CD8-positive, alpha-beta memory T cell (primary cell): ENCODE results near the gene HSPA5. TPM values are rescaled to one million over a fixed set of nuclear protein-coding genes. Genes with fewer than 3 reads are reported as not detected.
"Not testable (repeated sequence)": the region's sequence is repeated elsewhere in the genome, so short reads cannot be mapped to it uniquely, and the experiment has no call there.

Experiments
- CTCF ChIA-PET: fragments of 350-600 bp; sonication (Branson Sonifier 250); formaldehyde crosslinking; loops from one replicate; lab custom pipeline; 2021; ENCODE audit warnings: antibody characterized with exemption; lab: Charles Lee
- POLR2A ChIA-PET: fragments of 350-600 bp; sonication (Branson Sonifier 250); formaldehyde crosslinking; loops from one replicate; lab custom pipeline; 2021; ENCODE audit warnings: antibody characterized with exemption; lab: Charles Lee
- DNase-seq, 5 donors: peaks; one replicate each; pipeline versions ENCODE4 v3.0.0 to v3.0.0-alpha.2; 2020 to 2022; ENCODE audit warnings: mixed read lengths in 1 of 5
- H3K27ac ChIP-seq: one replicate; pipeline ENCODE4 v1.7.0; 2013; ENCODE audit warnings: low read depth, mild to moderate bottlenecking, low read length, moderate library complexity
- H3K27me3 ChIP-seq: 2 replicates; pipeline ENCODE4 v1.7.0; 2013; ENCODE audit warnings: low read length, mild to moderate bottlenecking; ENCODE audit not compliant: insufficient read depth, poor library complexity, severe bottlenecking
- H3K36me3 ChIP-seq: 2 replicates; pipeline ENCODE4 v1.7.0; 2013; ENCODE audit warnings: mild to moderate bottlenecking, low read length, moderate library complexity; ENCODE audit not compliant: insufficient read depth
- H3K4me1 ChIP-seq: 2 replicates; pipeline ENCODE4 v1.7.0; 2013; ENCODE audit warnings: mild to moderate bottlenecking, low read length, moderate library complexity; ENCODE audit not compliant: insufficient read depth
- H3K4me3 ChIP-seq: 2 replicates; pipeline ENCODE4 v1.7.0; 2013; ENCODE audit warnings: mild to moderate bottlenecking, low read length
- H3K9me3 ChIP-seq: 2 replicates; pipeline ENCODE4 v1.7.0; 2013; ENCODE audit warnings: mild to moderate bottlenecking, low read length
- H3K27ac Mint-ChIP-seq, 8 donors: one replicate each; pipeline ENCODE4 v1.8.0; 2020 to 2021; ENCODE audit warnings: mixed read lengths in 8 of 8, mild to moderate bottlenecking in 6 of 8, inconsistent platforms in 3 of 8, moderate library complexity in 3 of 8
- H3K27me3 Mint-ChIP-seq, 2 donors: one replicate each; pipeline ENCODE4 v1.8.0; 2020 to 2021; ENCODE audit warnings: mixed read lengths in 2 of 2, mild to moderate bottlenecking in 1 of 2, moderate library complexity in 1 of 2
- H3K36me3 Mint-ChIP-seq, 3 donors: one replicate each; pipeline ENCODE4 v1.8.0; 2020 to 2021; ENCODE audit warnings: mixed read lengths in 3 of 3, inconsistent platforms in 1 of 3, mild to moderate bottlenecking in 1 of 3
- H3K4me1 Mint-ChIP-seq, 3 donors: one replicate each; pipeline ENCODE4 v1.8.0; 2020 to 2021; ENCODE audit warnings: mixed read lengths in 3 of 3, inconsistent platforms in 1 of 3, mild to moderate bottlenecking in 1 of 3
- H3K4me3 Mint-ChIP-seq, 7 donors: one replicate each; pipeline ENCODE4 v1.8.0; 2020 to 2021; ENCODE audit warnings: mixed read lengths in 7 of 7, mild to moderate bottlenecking in 6 of 7, moderate library complexity in 4 of 7, inconsistent platforms in 2 of 7
- H3K9me3 Mint-ChIP-seq, 5 donors: one replicate each; pipeline ENCODE4 v1.8.0; 2020 to 2022; ENCODE audit warnings: mixed read lengths in 5 of 5, mild to moderate bottlenecking in 3 of 5, moderate library complexity in 2 of 5, inconsistent platforms in 1 of 5
- polyA plus RNA-seq: library from polyadenylated mRNA; unstranded; fragments of 300-500 nt; fragmentation: Illumina TruSeq; gene quantifications from one replicate; pipeline ENCODE4 v1.2.3, GENCODE V29; 2021
- total RNA-seq, 2 experiments: library from RNA; stranded (reverse); gene quantifications; one replicate each; pipeline ENCODE4 v1.2.3, GENCODE V29; 2021

HSPA5 gene
- total RNA-seq (100 to 1,000 TPM; 229 to 237 TPM), polyA plus RNA-seq (251 TPM)

- Histone ChIP-seq H3K9me3 (no peaks in the 10 kb centered on the region), H3K4me1 (peaks cover 51% of the 10 kb centered on the region), H3K36me3 (peaks cover 32% of the 10 kb centered on the region), H3K27ac (peak within 1 kb of the TSS; percentile 99), H3K27me3 (no peaks in the 10 kb centered on the region), H3K4me3 (peak within 1 kb of the TSS; percentile 96)
- ChIA-PET POLR2A (interaction anchor here (0.6 to 2.8 kb wide), 14 partner anchors 21 to 380 kb away, joined by 3 to 47 read pairs (median 6); partner anchors contain the start of genes ARPC5L, GAPVD1, GOLGA1 and RABEPK), CTCF (interaction anchor here (0.6 to 2.3 kb wide), 13 partner anchors 9 to 300 kb away, joined by 3 to 18 read pairs (median 3); partner anchors contain the start of gene GAPVD1)
- peak within 1 kb of the TSS; percentile 97 to 100 (median 99) for H3K27ac Mint-ChIP-seq
- peak; percentile 99 to 100 (median 99) for DNase-seq
- peaks cover 15 to 59% (median 20%) of the 10 kb centered on the region in 3 donors for H3K36me3 Mint-ChIP-seq
- H3K9me3 Mint-ChIP-seq = no peaks in the 10 kb centered on the region
- H3K4me1 Mint-ChIP-seq = peaks cover 46 to 53% (median 48%) of the 10 kb centered on the region in 3 donors
- H3K27me3 Mint-ChIP-seq = peaks cover 0 to 13% of the 10 kb centered on the region in 2 donors
- peak within 1 kb of the TSS; percentile 92 to 99 (median 95) for H3K4me3 Mint-ChIP-seq
Measured at GRCh38 chr9:125241000-125241862, at the start of gene HSPA5. Gene HSPA5 (minus strand): TSS chr9:125241343. CDS start chr9:125241126, 217 bp downstream.

- H3K27ac ChIP-seq, CTCF ChIA-PET, H3K4me3 ChIP-seq, H3K36me3 ChIP-seq, DNase-seq, POLR2A ChIA-PET, H3K4me3 Mint-ChIP-seq, H3K27me3 ChIP-seq, H3K9me3 Mint-ChIP-seq, H3K9me3 ChIP-seq, H3K27me3 Mint-ChIP-seq: not testable (repeated sequence)
- H3K27ac Mint-ChIP-seq = peak overlapping the region in 2 of 8 donors; percentile 42 to 83
- H3K36me3 Mint-ChIP-seq = peaks cover 0 to 13% (median 4%) of the 10 kb centered on the region in 3 donors
- peaks cover 17 to 25% (median 23%) of the 10 kb centered on the region in 3 donors for H3K4me1 Mint-ChIP-seq
- peaks cover 10% of the 10 kb centered on the region for H3K4me1 ChIP-seq
Measured at GRCh38 chr9:125286935-125287433, 45.8 kb upstream of the HSPA5 start.

- H3K27me3 Mint-ChIP-seq = no peaks in the 10 kb centered on the region
- H3K4me1 Mint-ChIP-seq = peaks cover 17 to 25% (median 23%) of the 10 kb centered on the region in 3 donors
- Histone ChIP-seq H3K4me1 (no peaks in the 10 kb centered on the region), H3K27me3 (no peaks in the 10 kb centered on the region), H3K4me3 (no peak overlapping the region), H3K36me3 (no peaks in the 10 kb centered on the region), H3K27ac (peak overlapping the region; percentile 33), H3K9me3 (no peaks in the 10 kb centered on the region)
- CTCF ChIA-PET = interaction anchor here (1.6 kb wide), 1 partner anchor 141 kb away, joined by 4 read pairs; the partner anchor contains the start of gene SCAI
- H3K9me3 Mint-ChIP-seq = no peaks in the 10 kb centered on the region
- no peak overlapping the region for H3K4me3 Mint-ChIP-seq
- POLR2A ChIA-PET = interaction anchor here (0.5 kb wide), 1 partner anchor 89 kb away, joined by 12 read pairs; no protein-coding TSS in a partner anchor
- peaks cover 0 to 13% (median 4%) of the 10 kb centered on the region in 3 donors for H3K36me3 Mint-ChIP-seq
- H3K27ac Mint-ChIP-seq = no peak overlapping the region
- no peak for DNase-seq
Measured at GRCh38 chr9:125284855-125285254, 43.7 kb upstream of the HSPA5 start.

GRCh38 chr9:125280945-125281344 lies 39.8 kb upstream of the HSPA5 start:
- Mint-ChIP-seq H3K27me3 (no peaks in the 10 kb centered on the region), H3K27ac (no peak overlapping the region), H3K4me3 (no peak overlapping the region), H3K9me3 (no peaks in the 10 kb centered on the region), H3K4me1 (peaks cover 18 to 29% (median 26%) of the 10 kb centered on the region in 3 donors), H3K36me3 (peaks cover 0 to 17% (median 5%) of the 10 kb centered on the region in 3 donors)
- Histone ChIP-seq H3K4me1 (no peaks in the 10 kb centered on the region), H3K9me3 (no peaks in the 10 kb centered on the region), H3K4me3 (no peak overlapping the region), H3K27ac (no peak overlapping the region), H3K27me3 (no peaks in the 10 kb centered on the region), H3K36me3 (no peaks in the 10 kb centered on the region)
- no peak for DNase-seq
- ChIA-PET CTCF (no interaction called here), POLR2A (no interaction called here)

- Histone ChIP-seq H3K36me3 (no peaks in the 10 kb centered on the region), H3K4me3 (no peak overlapping the region), H3K4me1 (peaks cover 4% of the 10 kb centered on the region), H3K27ac (no peak overlapping the region), H3K27me3 (no peaks in the 10 kb centered on the region), H3K9me3 (no peaks in the 10 kb centered on the region)
- Mint-ChIP-seq H3K27ac (no peak overlapping the region), H3K9me3 (no peaks in the 10 kb centered on the region), H3K4me3 (no peak overlapping the region), H3K4me1 (peaks cover 22 to 35% (median 29%) of the 10 kb centered on the region in 3 donors), H3K36me3 (peaks cover 0 to 10% (median 6%) of the 10 kb centered on the region in 3 donors), H3K27me3 (no peaks in the 10 kb centered on the region)
- CTCF ChIA-PET = no interaction called here
- POLR2A ChIA-PET = no interaction called here
- DNase-seq = no peak
Measured at GRCh38 chr9:125277411-125277810, 36.3 kb upstream of the HSPA5 start.

- POLR2A ChIA-PET = no interaction called here
Measured at GRCh38 chr9:125276771-125277170, 35.6 kb upstream of the HSPA5 start.

GRCh38 chr9:125272697-125273096 lies 31.6 kb upstream of the HSPA5 start:
- Mint-ChIP-seq H3K27me3 (no peaks in the 10 kb centered on the region), H3K27ac (peak overlapping the region in 1 of 8 donors; percentile 18), H3K9me3 (no peaks in the 10 kb centered on the region), H3K4me1 (peaks cover 40 to 63% (median 49%) of the 10 kb centered on the region in 3 donors), H3K4me3 (no peak overlapping the region), H3K36me3 (peaks cover 0 to 27% (median 6%) of the 10 kb centered on the region in 3 donors)
- Histone ChIP-seq H3K9me3 (no peaks in the 10 kb centered on the region), H3K27ac (no peak overlapping the region), H3K27me3 (no peaks in the 10 kb centered on the region), H3K4me3 (no peak overlapping the region), H3K36me3 (no peaks in the 10 kb centered on the region), H3K4me1 (peaks cover 7% of the 10 kb centered on the region)
- ChIA-PET POLR2A (no interaction called here), CTCF (no interaction called here)
- no peak for DNase-seq

More at GRCh38 chr9:125276771-125277170, 35.6 kb upstream of the HSPA5 start:
- CTCF ChIA-PET = interaction anchor here (0.9 kb wide), 1 partner anchor 15 kb away, joined by 3 read pairs; the partner anchor contains the start of gene GAPVD1
- Mint-ChIP-seq H3K4me3 (no peak overlapping the region), H3K4me1 (peaks cover 23 to 38% (median 34%) of the 10 kb centered on the region in 3 donors), H3K27ac (no peak overlapping the region), H3K27me3 (no peaks in the 10 kb centered on the region), H3K9me3 (no peaks in the 10 kb centered on the region), H3K36me3 (peaks cover 0 to 13% (median 4%) of the 10 kb centered on the region in 3 donors)
- H3K4me3 ChIP-seq = no peak overlapping the region
- DNase-seq = no peak
- H3K27ac ChIP-seq = no peak overlapping the region
- H3K27me3 ChIP-seq = no peaks in the 10 kb centered on the region
- H3K9me3 ChIP-seq = no peaks in the 10 kb centered on the region
- peaks cover 7% of the 10 kb centered on the region for H3K4me1 ChIP-seq
- no peaks in the 10 kb centered on the region for H3K36me3 ChIP-seq
